ENCODE measurements around the gene AVL9.

Gene AVL9

DNA sequence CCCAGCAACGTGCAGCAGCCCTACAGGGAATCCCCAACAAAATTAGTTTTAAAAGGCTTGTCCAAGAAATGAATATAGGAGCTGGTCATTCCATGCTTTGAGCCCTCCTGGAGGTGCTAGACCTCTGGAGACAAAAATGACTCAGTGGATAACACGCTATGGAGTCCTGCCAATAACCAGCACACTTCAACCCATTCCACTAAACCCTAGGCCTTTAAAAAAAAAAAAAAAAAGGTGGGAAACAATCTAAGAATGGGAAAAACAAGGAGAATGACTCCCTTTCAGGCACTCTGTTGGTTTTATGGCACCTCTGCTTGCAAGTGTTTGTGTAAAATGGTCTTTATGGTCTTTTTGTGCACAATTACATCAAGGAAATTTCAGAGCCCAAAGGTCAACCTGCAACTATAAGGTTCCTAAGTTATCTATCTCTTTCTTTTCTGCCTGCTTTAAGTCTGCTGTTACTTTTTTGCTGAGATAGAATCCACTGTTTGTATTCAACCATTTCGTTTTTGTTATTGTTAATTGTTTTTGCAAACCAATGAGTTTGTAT lies 21.3 kb downstream of the AVL9 start:
- ChIA-PET CTCF (interaction anchor here (0.9 to 1.2 kb wide), 4 partner anchors 13 to 37 kb away, joined by 3 to 5 read pairs (median 4); no protein-coding TSS in a partner anchor), POLR2A (no interaction called here)
- TF ChIP-seq, protein P1, sequence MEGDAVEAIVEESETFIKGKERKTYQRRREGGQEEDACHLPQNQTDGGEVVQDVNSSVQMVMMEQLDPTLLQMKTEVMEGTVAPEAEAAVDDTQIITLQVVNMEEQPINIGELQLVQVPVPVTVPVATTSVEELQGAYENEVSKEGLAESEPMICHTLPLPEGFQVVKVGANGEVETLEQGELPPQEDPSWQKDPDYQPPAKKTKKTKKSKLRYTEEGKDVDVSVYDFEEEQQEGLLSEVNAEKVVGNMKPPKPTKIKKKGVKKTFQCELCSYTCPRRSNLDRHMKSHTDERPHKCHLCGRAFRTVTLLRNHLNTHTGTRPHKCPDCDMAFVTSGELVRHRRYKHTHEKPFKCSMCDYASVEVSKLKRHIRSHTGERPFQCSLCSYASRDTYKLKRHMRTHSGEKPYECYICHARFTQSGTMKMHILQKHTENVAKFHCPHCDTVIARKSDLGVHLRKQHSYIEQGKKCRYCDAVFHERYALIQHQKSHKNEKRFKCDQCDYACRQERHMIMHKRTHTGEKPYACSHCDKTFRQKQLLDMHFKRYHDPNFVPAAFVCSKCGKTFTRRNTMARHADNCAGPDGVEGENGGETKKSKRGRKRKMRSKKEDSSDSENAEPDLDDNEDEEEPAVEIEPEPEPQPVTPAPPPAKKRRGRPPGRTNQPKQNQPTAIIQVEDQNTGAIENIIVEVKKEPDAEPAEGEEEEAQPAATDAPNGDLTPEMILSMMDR (IDR thresholded peaks at IDR 0.05; ENCODE audit: control extremely low read depth, extremely low read depth, low read depth, missing control alignments): no peak
- no peak for DNase-seq (ENCODE audit: extremely low spot score)

DNA sequence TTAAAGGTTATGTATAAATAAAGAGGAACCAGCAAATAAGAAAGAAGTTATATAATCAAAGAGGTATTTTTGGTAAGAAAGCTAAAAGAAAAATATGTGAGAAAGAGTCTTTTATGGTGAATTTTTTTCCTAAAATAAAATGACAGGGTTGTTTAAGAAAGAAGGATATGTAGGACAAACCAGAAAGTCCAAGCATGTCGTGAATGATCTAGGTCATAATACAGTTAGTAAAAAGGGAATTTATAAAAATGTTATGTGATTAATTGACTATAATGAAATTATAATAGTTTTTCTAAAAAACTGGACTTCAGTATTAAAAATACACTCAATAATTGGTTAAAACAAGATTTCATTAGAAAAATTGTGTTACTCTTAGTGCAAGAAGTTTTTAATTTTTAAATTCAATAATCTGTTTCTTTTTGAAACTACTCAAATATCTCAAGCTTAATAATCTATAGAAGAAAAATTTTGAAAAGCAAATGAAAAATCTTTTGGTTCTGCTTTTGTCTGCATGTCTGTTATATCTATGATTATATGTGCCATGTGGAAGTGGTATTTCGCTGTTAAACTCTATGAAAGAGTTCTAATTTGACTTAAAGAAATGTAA lies 23.3 kb downstream of the AVL9 start:
- no peak for DNase-seq (ENCODE audit: extremely low spot score)
- TF ChIP-seq, protein P1 (IDR thresholded peaks at IDR 0.05; ENCODE audit: control extremely low read depth, extremely low read depth, low read depth, missing control alignments): no peak
- ChIA-PET POLR2A (no interaction called here), CTCF (no interaction called here)

DNA sequence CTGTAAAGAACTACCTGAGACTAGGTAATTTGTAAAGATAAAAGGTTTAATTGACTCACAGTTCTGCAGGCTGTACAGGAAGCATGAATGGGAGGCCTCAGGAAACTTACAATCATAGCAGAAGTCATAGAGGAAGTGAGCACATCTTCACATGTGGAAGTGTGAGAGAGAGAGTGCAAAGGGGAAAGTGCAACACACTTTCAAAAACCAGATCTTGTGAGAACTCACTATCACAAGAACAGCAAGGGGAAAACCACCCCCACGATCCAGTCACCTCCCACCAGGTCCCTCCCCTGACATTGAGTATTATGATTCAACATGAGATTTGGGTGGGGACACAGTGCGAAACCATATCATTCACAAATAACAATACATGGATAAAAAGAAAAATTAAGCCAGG lies 24.5 kb downstream of the AVL9 start:
- TF ChIP-seq, protein P1 (IDR thresholded peaks at IDR 0.05; ENCODE audit: control extremely low read depth, extremely low read depth, low read depth, missing control alignments): no peak
- ChIA-PET CTCF (no interaction called here), POLR2A (no interaction called here)
- DNase-seq (ENCODE audit: extremely low spot score): no peak

DNA sequence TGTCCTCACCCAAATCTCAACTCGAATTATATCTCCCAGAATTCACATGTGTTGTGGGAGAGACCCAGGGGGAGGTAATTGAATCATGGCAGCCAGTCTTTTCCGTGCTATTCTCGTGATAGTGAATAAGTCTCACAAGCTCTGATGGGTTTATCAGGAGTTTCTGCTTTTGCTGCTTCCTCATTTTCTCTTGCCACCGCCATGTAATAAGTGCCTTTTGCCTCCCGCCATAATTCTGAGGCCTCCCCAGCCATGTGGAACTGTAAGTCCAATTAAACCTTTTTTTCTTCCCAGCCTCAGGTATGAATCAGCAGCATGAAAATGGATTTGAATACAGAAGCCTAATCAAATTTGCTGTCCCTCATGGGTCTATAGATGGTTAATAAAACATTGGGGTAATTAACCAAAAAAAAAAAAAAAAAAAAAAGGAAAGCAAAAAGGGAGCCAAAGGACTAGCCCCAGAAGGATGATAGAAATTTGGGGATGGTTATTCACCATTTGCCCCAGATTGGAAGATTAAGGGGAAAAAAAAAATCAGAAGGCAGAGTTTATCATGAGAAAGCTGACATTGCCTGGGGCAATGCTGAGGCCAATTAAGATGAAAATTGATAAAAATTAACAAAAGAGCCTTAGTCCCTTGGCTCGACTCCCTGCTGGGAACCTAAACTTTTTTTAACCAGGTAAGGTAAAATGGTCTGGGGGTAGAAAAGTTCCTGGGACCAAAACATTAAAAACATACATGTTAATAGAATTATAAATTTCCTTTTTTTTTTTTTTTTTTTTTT lies 27.6 kb downstream of the AVL9 start:
- ChIA-PET CTCF (no interaction called here), POLR2A (interaction anchor here (0.9 kb wide), 1 partner anchor 8 kb away, joined by 3 read pairs; no protein-coding TSS in a partner anchor)
- TF ChIP-seq, protein P1 (IDR thresholded peaks at IDR 0.05; ENCODE audit: control extremely low read depth, extremely low read depth, low read depth, missing control alignments): no peak
- no peak for DNase-seq (ENCODE audit: extremely low spot score)

DNA sequence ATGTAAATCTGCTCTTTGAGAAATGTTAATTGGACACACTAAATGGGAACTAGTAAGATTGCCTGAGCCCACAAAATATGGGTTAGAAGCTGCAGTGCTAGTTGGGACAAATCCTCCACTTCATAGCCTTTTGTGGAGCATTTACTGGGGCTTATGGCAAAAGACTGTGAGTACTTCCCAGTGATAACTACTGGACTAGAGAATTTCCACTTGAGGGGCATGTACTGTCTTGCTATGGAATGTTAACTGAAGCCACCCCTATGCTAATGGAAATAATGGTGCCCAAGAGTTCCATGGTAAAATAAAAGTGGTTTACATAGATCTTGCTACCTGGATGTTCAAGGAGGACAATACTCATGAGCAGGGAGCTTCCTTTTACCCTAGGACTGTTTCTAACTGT lies 29.3 kb downstream of the AVL9 start:
- DNase-seq (ENCODE audit: extremely low spot score): no peak
- TF ChIP-seq, protein P1 (IDR thresholded peaks at IDR 0.05; ENCODE audit: control extremely low read depth, extremely low read depth, low read depth, missing control alignments): no peak
- ChIA-PET CTCF (no interaction called here), POLR2A (no interaction called here)

DNA sequence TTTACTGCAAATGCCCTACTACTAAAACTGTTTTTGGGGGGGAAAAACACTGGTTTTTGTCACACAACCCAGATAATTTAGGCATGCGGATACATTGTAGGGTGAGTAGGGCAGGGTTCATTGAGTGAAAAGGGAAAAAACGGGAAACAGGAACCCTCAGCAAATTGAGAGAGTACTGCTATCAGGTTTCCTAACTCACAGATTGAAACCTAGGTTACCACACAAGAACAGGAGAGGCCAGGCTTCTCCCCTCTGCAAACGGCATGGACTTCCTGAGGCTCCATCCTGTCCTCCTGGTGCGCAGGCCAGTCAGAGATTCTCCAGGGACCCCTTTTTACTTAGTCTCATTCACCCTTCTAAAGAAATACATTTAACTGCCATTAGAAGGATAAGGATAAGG lies 30.6 kb downstream of the AVL9 start:
- DNase-seq (ENCODE audit: extremely low spot score): no peak
- CTCF ChIA-PET: no interaction called here
- POLR2A ChIA-PET: no interaction called here
- TF ChIP-seq, protein P1 (IDR thresholded peaks at IDR 0.05; ENCODE audit: control extremely low read depth, extremely low read depth, low read depth, missing control alignments): no peak
